B cell (primary cell): ENCODE data around the gene CDRT15. TPM values are rescaled to one million over a fixed set of nuclear protein-coding genes. Genes with fewer than 3 reads are reported as not detected.

Source experiments
- ATAC-seq: fragments of 200-7000 bp; cut with Tn5 transposase; one replicate; pipeline ENCODE4 v1.10.0; 2021; ENCODE audit warnings: low read depth, mild to moderate bottlenecking, moderate number of reproducible peaks, moderate library complexity
- CTCF ChIA-PET: fragments of 350-600 bp; sonication (Branson Sonifier 250); formaldehyde crosslinking; loops from one replicate; lab custom pipeline; 2021; ENCODE audit warnings: antibody characterized with exemption, inconsistent platforms; lab: Charles Lee
- POLR2A ChIA-PET: fragments of 350-600 bp; sonication (Branson Sonifier 250); formaldehyde crosslinking; loops from one replicate; lab custom pipeline; 2021; ENCODE audit warnings: antibody characterized with exemption; lab: Charles Lee
- DNase-seq: peaks from one replicate; pipeline ENCODE4 v3.0.0; 2013
- H2AFZ ChIP-seq: 2 replicates; pipeline ENCODE4 v1.6.1; 2012; ENCODE audit warnings: mild to moderate bottlenecking, low read depth, low read length; ENCODE audit not compliant: insufficient read depth, poor library complexity, severe bottlenecking
- H3K27ac ChIP-seq, 2 donors: 1 replicate in 1 of 2; 2 replicates in 1 of 2; pipeline ENCODE4 v1.5.1; 2012 to 2013; ENCODE audit warnings: low read length in 2 of 2, mild to moderate bottlenecking in 2 of 2, moderate library complexity in 1 of 2
- H3K27me3 ChIP-seq, 4 experiments: fragments of 200-600 bp in 1 of 4; sonication (generic) in 1 of 4; replicated peaks in 1 of 4; 1 replicate in 2 of 4; 2 replicates in 2 of 4; pipeline versions ENCODE4 v1.6.1 to v1.7.0; 2013 to 2016; ENCODE audit warnings: low read length in 3 of 4, mild to moderate bottlenecking in 2 of 4, mixed read lengths in 1 of 4, moderate library complexity in 1 of 4; ENCODE audit not compliant: insufficient read depth in 4 of 4, control insufficient read depth in 3 of 4; ENCODE audit errors: control extremely low read depth in 1 of 4
- H3K36me3 ChIP-seq, 2 experiments: replicated peaks in 1 of 2; 1 replicate in 1 of 2; 2 replicates in 1 of 2; pipeline versions ENCODE4 v1.6.1 to v1.7.1; 2013; ENCODE audit warnings: low read length in 1 of 2; ENCODE audit not compliant: insufficient read depth in 2 of 2, control insufficient read depth in 1 of 2; ENCODE audit errors: control extremely low read depth in 1 of 2, extremely low read depth in 1 of 2
- H3K4me1 ChIP-seq, 2 donors: fragments of 200-600 bp in 1 of 2; sonication (generic) in 1 of 2; 1 replicate in 1 of 2; 2 replicates in 1 of 2; pipeline versions ENCODE4 v1.5.1 to v1.6.1; 2013 to 2017; ENCODE audit warnings: low read length in 2 of 2; ENCODE audit not compliant: control insufficient read depth in 2 of 2, insufficient read depth in 2 of 2
- H3K4me2 ChIP-seq: replicated peaks from 2 replicates; pipeline ENCODE3; 2012; ENCODE audit warnings: mild to moderate bottlenecking, low read depth, low read length; ENCODE audit not compliant: poor library complexity, severe bottlenecking
- H3K4me3 ChIP-seq, 5 experiments: fragments of 200-600 bp in 1 of 5; sonication (generic) in 1 of 5; 1 replicate in 3 of 5; 2 replicates in 2 of 5; pipeline versions ENCODE4 v1.5.1 to v1.7.0; 2011 to 2016; ENCODE audit warnings: low read length in 4 of 5, mild to moderate bottlenecking in 4 of 5, low read depth in 2 of 5, control low read depth in 1 of 5, moderate library complexity in 1 of 5; ENCODE audit not compliant: insufficient read depth in 1 of 5; ENCODE audit errors: control extremely low read depth in 1 of 5, extremely low read depth in 1 of 5
- H3K79me2 ChIP-seq: fragments of 200-600 bp; sonication (generic); one replicate; pipeline ENCODE4 v1.6.0; 2016; ENCODE audit warnings: low read length; ENCODE audit not compliant: control insufficient read depth, insufficient read depth
- H3K9ac ChIP-seq: fragments of 200-600 bp; sonication (generic); 2 replicates; pipeline ENCODE4 v1.6.1; 2017; ENCODE audit warnings: mild to moderate bottlenecking, low read length, moderate library complexity
- H3K9me3 ChIP-seq, 3 donors: one replicate each; pipeline versions ENCODE4 v1.6.1 to v1.7.1; 2013; ENCODE audit warnings: low read length in 2 of 3; ENCODE audit not compliant: control insufficient read depth in 2 of 3, insufficient read depth in 1 of 3; ENCODE audit errors: control extremely low read depth in 1 of 3
- H4K20me1 ChIP-seq: 2 replicates; pipeline ENCODE4 v1.6.0; 2012; ENCODE audit warnings: mild to moderate bottlenecking, low read length; ENCODE audit not compliant: insufficient read depth, control insufficient read depth, poor library complexity, severe bottlenecking
- H3K27ac Mint-ChIP-seq: one replicate; pipeline ENCODE4 v1.8.0; 2021; ENCODE audit warnings: mixed read lengths
- H3K27me3 Mint-ChIP-seq: one replicate; pipeline ENCODE4 v1.8.0; 2021; ENCODE audit warnings: mixed read lengths
- H3K4me1 Mint-ChIP-seq: one replicate; pipeline ENCODE4 v1.8.0; 2021; ENCODE audit warnings: mixed read lengths
- H3K4me3 Mint-ChIP-seq: one replicate; pipeline ENCODE4 v1.8.0; 2021; ENCODE audit warnings: mixed read lengths
- H3K9me3 Mint-ChIP-seq: one replicate; pipeline ENCODE4 v1.8.0; 2022; ENCODE audit warnings: mixed read lengths; ENCODE audit not compliant: insufficient read depth
- EZH2 ChIP-seq: IDR thresholded peaks from 2 replicates; pipeline ENCODE4 v1.6.1; 2012; ENCODE audit warnings: borderline replicate concordance, low read depth, mild to moderate bottlenecking, moderate library complexity, low read length; ENCODE audit not compliant: insufficient read depth, poor library complexity, severe bottlenecking
- WGBS: methylation state at CpG from one replicate; pipeline ENCODE4 v1.1.5; 2013; ENCODE audit warnings: missing lambda C conversion rate; ENCODE audit not compliant: insufficient coverage; 5-methylcytosine and 5-hydroxymethylcytosine counted together
- intact Hi-C: fragments of 100-400 bp; cut with micrococcal nuclease; formaldehyde crosslinking; loops from one replicate; pipeline ENCODE4 v1.10.0; 2022
- polyA plus RNA-seq: library from polyadenylated mRNA; depleted of rRNA; stranded (reverse); fragments of >200 nt; gene quantifications from 2 replicates; pipeline ENCODE4 v1.2.3, GENCODE V29; 2012
- total RNA-seq, 2 donors: library from RNA; stranded (reverse); fragments of 120-200 nt in 1 of 2; gene quantifications; 1 replicate in 1 of 2; 2 replicates in 1 of 2; pipeline versions ENCODE4 v1.2.3 to v1.2.4, GENCODE V29; 2013 to 2022
- TF ChIP-seq, protein P1 (sequence below): fragments of 200-600 bp; IDR thresholded peaks from one replicate; pipeline ENCODE4 v1.8.0; 2022; ENCODE audit warnings: antibody characterized with exemption, mild to moderate bottlenecking

Gene CDRT15
- total and polyA plus RNA-seq, 2 donors (not counting 1 experiment from before 2014, with no cell fraction given), result not detected

DNA sequence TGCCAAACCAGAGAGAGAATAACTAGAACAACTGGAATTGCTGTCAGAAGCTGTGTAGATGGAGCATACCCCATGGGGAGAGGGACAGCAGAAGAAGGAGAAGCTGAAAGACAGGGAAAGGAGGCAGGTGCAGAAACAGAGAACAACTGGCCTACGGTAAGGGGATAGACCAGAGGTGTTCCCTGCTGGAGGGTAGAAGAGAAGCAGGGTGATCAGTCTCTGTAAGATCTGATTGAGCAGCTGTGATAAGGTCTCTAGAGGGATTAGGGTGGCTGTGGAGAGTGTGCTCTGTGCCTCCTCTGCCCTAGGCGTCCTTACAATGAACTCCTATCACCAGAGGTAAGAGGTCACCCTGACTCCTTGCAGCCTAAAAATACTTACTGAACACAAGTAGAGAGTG, 33.8 kb upstream of the CDRT15 start:
- Mint-ChIP-seq H3K9me3 (peaks cover 2% of the 10 kb centered on the region), H3K4me3 (no peak overlapping the region), H3K4me1 (no peaks in the 10 kb centered on the region), H3K27ac (no peak overlapping the region), H3K27me3 (peaks cover 20% of the 10 kb centered on the region)
- 100% methylated on average over 1 of the region's 2 CpGs for WGBS
- no peak overlapping the region for H2AFZ ChIP-seq
- CTCF ChIA-PET, result interaction anchor here (3.8 kb wide), 1 partner anchor 656 kb away, joined by 16 read pairs; no protein-coding TSS in a partner anchor
- H4K20me1 ChIP-seq, result no peaks in the 10 kb centered on the region
- POLR2A ChIA-PET, result no interaction called here
- H3K27me3 ChIP-seq, result peaks cover 0 to 3% (median 0%) of the 10 kb centered on the region in 4 experiments
- ATAC-seq (no peak), DNase-seq (no peak)
- intact Hi-C loops, result no loop called here
- H3K9ac ChIP-seq, result no peak overlapping the region
- no peak overlapping the region for H3K27ac ChIP-seq
- H3K4me2 ChIP-seq, result no peak overlapping the region
- TF ChIP-seq, protein P1, sequence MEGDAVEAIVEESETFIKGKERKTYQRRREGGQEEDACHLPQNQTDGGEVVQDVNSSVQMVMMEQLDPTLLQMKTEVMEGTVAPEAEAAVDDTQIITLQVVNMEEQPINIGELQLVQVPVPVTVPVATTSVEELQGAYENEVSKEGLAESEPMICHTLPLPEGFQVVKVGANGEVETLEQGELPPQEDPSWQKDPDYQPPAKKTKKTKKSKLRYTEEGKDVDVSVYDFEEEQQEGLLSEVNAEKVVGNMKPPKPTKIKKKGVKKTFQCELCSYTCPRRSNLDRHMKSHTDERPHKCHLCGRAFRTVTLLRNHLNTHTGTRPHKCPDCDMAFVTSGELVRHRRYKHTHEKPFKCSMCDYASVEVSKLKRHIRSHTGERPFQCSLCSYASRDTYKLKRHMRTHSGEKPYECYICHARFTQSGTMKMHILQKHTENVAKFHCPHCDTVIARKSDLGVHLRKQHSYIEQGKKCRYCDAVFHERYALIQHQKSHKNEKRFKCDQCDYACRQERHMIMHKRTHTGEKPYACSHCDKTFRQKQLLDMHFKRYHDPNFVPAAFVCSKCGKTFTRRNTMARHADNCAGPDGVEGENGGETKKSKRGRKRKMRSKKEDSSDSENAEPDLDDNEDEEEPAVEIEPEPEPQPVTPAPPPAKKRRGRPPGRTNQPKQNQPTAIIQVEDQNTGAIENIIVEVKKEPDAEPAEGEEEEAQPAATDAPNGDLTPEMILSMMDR, result no peak
- no peak for TF ChIP-seq EZH2
- peaks cover 0 to 3% (median 2%) of the 10 kb centered on the region in 3 donors for H3K9me3 ChIP-seq
- H3K4me3 ChIP-seq, result no peak overlapping the region
- no peaks in the 10 kb centered on the region for H3K79me2 ChIP-seq
- H3K4me1 ChIP-seq, result no peaks in the 10 kb centered on the region
- H3K36me3 ChIP-seq, result no peaks in the 10 kb centered on the region

DNA sequence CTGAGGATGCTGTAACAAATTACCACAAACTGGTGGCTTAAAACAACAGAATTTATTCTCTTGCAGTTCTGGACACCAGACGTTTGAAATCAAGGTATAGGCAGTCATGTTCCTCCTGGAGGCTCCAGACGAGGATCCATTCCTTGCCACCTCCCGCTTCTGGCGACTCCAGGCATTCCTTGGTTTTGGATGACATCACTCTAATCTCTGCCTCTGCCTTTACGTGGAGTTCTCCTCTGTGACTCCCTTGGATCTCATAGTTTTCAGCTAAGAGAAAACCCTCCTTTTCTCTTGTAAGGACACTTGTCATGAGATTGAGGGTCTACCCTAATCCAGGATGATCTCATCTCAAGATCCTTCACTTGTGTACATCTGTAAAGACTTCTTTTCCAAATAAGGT, 32.8 kb upstream of the CDRT15 start:
- peaks cover 16% of the 10 kb centered on the region for H3K27me3 Mint-ChIP-seq
- 97% methylated on average over 4 of the region's 5 CpGs for WGBS
- no peaks in the 10 kb centered on the region for H3K4me1 Mint-ChIP-seq
- Histone ChIP-seq H2AFZ (no peak overlapping the region), H3K4me2 (no peak overlapping the region), H3K79me2 (no peaks in the 10 kb centered on the region), H3K4me3 (no peak overlapping the region), H3K9ac (no peak overlapping the region), H3K36me3 (no peaks in the 10 kb centered on the region), H4K20me1 (no peaks in the 10 kb centered on the region), H3K27ac (no peak overlapping the region), H3K9me3 (peaks cover 0 to 2% (median 0%) of the 10 kb centered on the region in 3 donors), H3K27me3 (peaks cover 0 to 3% (median 0%) of the 10 kb centered on the region in 4 experiments), H3K4me1 (no peaks in the 10 kb centered on the region)
- ATAC-seq (no peak), DNase-seq (no peak)
- TF ChIP-seq, protein P1, result no peak
- no peak for TF ChIP-seq EZH2
- POLR2A ChIA-PET, result no interaction called here
- intact Hi-C loops, result no loop called here
- H3K4me3 Mint-ChIP-seq, result no peak overlapping the region
- no peak overlapping the region for H3K27ac Mint-ChIP-seq
- peaks cover 2% of the 10 kb centered on the region for H3K9me3 Mint-ChIP-seq
- CTCF ChIA-PET, result interaction anchor here (0.9 to 3.8 kb wide), 2 partner anchors 546 to 657 kb away, joined by 3 to 16 read pairs; no protein-coding TSS in a partner anchor
